Subcutaneous abdominal adipose tissue (tissue), 5 donors: ENCODE measurements around the gene FAM219A.
"Not testable (repeated sequence)": the region's sequence is repeated elsewhere in the genome, so short reads cannot be mapped to it uniquely, and the experiment has no call there.

Experiments used
- H3K27ac ChIP-seq: one replicate; pipeline ENCODE4 v1.7.0; 2013; ENCODE audit warnings: low read depth, mild to moderate bottlenecking, inconsistent platforms, low read length, moderate library complexity
- H3K27me3 ChIP-seq, 5 donors: one replicate each; pipeline ENCODE4 v1.7.0; 2013; ENCODE audit warnings: low read length in 5 of 5, inconsistent platforms in 1 of 5; ENCODE audit not compliant: control insufficient read depth in 5 of 5, insufficient read depth in 4 of 5
- H3K36me3 ChIP-seq, 5 donors: one replicate each; pipeline ENCODE4 v1.7.0; 2013; ENCODE audit warnings: low read length in 5 of 5; ENCODE audit not compliant: control insufficient read depth in 5 of 5, insufficient read depth in 5 of 5
- H3K4me1 ChIP-seq, 5 donors: one replicate each; pipeline ENCODE4 v1.7.0; 2013; ENCODE audit warnings: low read length in 5 of 5, mild to moderate bottlenecking in 3 of 5, moderate library complexity in 1 of 5; ENCODE audit not compliant: control insufficient read depth in 5 of 5, insufficient read depth in 5 of 5
- H3K4me3 ChIP-seq, 5 donors: one replicate each; pipeline ENCODE4 v1.7.0; 2013; ENCODE audit warnings: low read length in 5 of 5, low read depth in 1 of 5
- H3K9ac ChIP-seq, 5 donors: one replicate each; pipeline ENCODE4 v1.7.0; 2013; ENCODE audit warnings: low read length in 5 of 5, mild to moderate bottlenecking in 4 of 5, moderate library complexity in 3 of 5
- H3K9me3 ChIP-seq, 5 donors: one replicate each; pipeline ENCODE4 v1.7.0; 2013; ENCODE audit warnings: low read length in 5 of 5; ENCODE audit not compliant: control insufficient read depth in 5 of 5
- donor health status: healthy.
- donor health status: healthy.
- donor health status: healthy.
- donor health status: healthy.
- donor health status: healthy.

FAM219A gene

DNA sequence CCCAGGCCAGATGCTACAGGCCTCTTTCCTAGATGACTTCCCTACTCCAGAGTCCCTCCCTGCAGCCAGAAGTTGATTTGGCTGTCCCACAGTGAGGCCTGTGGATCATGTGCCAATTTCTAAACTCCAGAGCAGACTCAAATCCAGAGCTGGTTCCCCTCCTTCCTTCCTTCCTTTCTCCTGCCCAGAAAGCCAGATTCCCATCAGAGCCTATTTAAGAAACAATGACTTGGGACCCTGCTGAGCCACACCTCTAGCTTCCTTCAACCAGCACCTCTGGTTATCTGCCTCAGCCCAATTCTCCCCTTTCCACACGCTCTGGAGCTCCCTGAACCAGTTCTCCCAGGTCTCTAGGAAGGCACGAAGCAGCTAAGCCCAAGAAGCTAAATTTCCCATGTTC is 7.2 kb downstream of the FAM219A start:
- Histone ChIP-seq H3K4me1 (peaks cover 13 to 64% (median 32%) of the 10 kb centered on the region in 5 donors), H3K36me3 (no peaks in the 10 kb centered on the region), H3K9me3 (no peaks in the 10 kb centered on the region), H3K4me3 (no peak overlapping the region), H3K27ac (no peak overlapping the region), H3K27me3 (no peaks in the 10 kb centered on the region), H3K9ac (peak overlapping the region in 1 of 5 donors; percentile 16)

DNA sequence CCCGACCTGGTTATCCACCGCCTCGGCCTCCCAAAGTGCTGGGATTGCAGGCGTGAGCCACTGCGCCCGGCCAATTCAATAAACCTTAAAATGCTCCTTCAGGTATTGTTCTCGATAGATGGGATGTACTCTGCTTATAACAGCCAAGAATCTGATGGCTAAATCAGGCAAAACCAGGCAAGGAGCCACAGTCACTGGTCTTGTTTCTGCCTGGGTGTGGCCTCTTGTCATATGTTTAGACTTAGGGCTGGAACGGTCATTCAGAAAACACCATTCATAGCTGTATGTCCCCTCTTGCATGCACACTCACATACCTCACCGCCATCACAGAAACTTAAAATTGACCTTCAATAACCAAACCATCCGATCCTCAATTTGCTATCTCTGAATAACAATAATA is 7.7 kb downstream of the FAM219A start:
- Histone ChIP-seq H3K36me3 (no peaks in the 10 kb centered on the region), H3K27ac (no peak overlapping the region), H3K4me3 (no peak overlapping the region), H3K9ac (peak overlapping the region in 1 of 5 donors; percentile 16), H3K4me1 (peaks cover 13 to 59% (median 29%) of the 10 kb centered on the region in 5 donors), H3K9me3 (no peaks in the 10 kb centered on the region), H3K27me3 (no peaks in the 10 kb centered on the region)

DNA sequence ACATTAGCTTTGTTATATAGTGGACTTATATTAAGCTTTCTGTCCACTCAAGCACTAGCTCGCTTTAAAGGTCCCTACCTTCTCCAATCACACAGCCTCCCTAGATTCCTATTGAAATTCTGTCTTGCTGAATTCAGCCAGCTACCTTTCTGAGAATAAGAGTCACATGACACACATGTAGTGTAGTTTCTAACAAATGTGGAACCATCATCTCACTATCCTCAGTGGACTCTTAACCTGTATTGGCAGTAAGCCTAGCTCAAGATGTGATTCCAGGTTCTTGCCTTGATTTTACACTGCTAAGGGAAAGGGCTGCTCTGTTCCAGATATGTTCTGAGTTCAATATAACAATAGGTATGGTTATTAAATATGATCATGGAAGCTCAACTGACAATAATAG is 11.4 kb downstream of the FAM219A start:
- H3K27ac ChIP-seq = no peak overlapping the region
- H3K9me3 ChIP-seq = no peaks in the 10 kb centered on the region
- H3K4me3 ChIP-seq = no peak overlapping the region
- H3K4me1 ChIP-seq = peaks cover 10 to 44% (median 25%) of the 10 kb centered on the region in 5 donors
- no peak overlapping the region for H3K9ac ChIP-seq
- no peaks in the 10 kb centered on the region for H3K36me3 ChIP-seq
- no peaks in the 10 kb centered on the region for H3K27me3 ChIP-seq

DNA sequence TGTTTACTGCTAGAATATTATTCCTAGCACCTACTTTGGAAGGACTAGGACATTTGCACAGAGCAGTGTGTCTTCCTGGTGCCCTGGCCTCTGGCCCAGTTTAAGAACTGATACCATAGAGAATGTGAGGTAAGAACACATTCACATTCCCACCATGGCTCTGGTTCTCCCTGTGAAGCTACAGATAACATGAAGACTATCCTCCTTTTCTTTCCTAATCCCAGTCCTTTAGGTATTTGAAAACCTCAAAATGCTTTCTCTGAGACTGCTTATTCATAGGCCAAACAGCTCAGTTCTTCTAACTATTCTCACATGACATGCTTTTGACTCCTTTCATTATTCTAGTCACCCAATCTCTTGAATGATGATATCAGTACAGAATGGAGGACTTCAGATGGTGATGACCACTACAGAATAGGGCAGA is 11.9 kb downstream of the FAM219A start:
- Histone ChIP-seq H3K36me3 (no peaks in the 10 kb centered on the region), H3K4me1 (peaks cover 10 to 45% (median 22%) of the 10 kb centered on the region in 5 donors), H3K27me3 (no peaks in the 10 kb centered on the region), H3K27ac (no peak overlapping the region), H3K4me3 (no peak overlapping the region), H3K9ac (no peak overlapping the region), H3K9me3 (no peaks in the 10 kb centered on the region)

DNA sequence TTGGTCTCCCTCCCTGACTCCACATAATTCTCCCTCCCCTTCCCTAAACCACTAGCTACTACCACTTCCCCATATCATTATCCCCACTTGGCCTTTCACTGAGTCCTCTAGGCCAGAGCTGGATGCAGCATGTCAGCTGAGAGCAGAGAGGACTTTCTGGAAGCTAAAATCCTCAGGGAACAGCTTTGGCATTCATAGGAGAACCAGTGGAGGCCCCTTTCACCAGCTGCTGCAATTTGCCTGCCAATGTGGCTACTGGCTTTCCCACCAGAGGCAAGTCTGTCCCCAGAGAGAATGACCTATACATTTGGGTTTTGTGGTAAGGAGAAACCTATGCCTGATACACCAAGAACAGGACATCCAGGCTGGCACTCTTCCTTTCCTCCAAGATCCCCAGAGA is 14.4 kb downstream of the FAM219A start:
- Histone ChIP-seq H3K27me3 (no peaks in the 10 kb centered on the region), H3K27ac (no peak overlapping the region), H3K9ac (peak overlapping the region in 1 of 5 donors; percentile 17), H3K36me3 (peaks cover 0 to 5% (median 0%) of the 10 kb centered on the region in 5 donors), H3K4me3 (no peak overlapping the region), H3K9me3 (no peaks in the 10 kb centered on the region), H3K4me1 (peaks cover 8 to 50% (median 19%) of the 10 kb centered on the region in 5 donors)

DNA sequence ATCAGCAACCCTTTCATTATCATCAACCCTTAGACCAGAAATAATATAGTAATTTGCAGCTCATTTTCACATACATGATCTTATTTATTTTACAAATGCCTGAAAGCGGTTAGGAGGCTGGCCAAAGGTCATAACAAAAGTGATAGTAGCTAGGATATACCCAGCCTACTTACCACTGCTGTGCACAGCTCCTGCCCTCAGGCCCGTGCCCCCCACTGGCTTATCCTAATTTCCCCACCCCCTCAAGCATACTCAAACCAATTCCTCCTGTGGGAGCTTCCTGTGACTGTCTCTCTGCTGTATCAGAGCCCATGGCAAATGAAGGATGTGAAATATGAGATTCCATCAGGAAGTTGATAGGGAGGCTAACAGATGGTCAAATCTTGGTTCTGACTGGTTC is 14.8 kb downstream of the FAM219A start:
- H3K27ac ChIP-seq = no peak overlapping the region
- H3K4me1 ChIP-seq = peaks cover 8 to 50% (median 19%) of the 10 kb centered on the region in 5 donors

DNA sequence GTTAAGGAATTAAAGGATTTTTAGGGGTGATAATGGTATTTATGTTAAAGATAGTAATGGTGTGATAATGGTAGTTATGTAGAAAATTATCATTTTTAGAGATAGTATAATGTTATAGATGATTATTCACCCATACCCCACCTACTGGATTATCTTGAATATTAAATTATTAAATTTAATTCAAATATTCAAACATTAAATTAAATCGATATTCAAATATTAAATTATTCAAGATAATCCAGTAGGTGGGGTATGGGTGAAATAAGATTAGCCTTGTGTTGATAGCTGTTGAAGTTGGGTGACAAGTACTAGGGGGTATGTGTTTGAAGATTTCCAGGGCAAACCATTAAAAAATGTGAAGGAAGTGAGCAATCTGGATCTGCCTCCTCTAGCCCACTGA is 15.6 kb downstream of the FAM219A start:
- no peaks in the 10 kb centered on the region for H3K27me3 ChIP-seq
- no peak overlapping the region for H3K9ac ChIP-seq
- peaks cover 8 to 50% (median 19%) of the 10 kb centered on the region in 5 donors for H3K4me1 ChIP-seq
- no peak overlapping the region for H3K27ac ChIP-seq
- H3K4me3 ChIP-seq = no peak overlapping the region
- no peaks in the 10 kb centered on the region for H3K9me3 ChIP-seq
- H3K36me3 ChIP-seq = peaks cover 0 to 11% (median 0%) of the 10 kb centered on the region in 5 donors

More for the DNA sequence above, 14.8 kb downstream of the FAM219A start:
- Histone ChIP-seq H3K4me3 (no peak overlapping the region), H3K36me3 (peaks cover 0 to 7% (median 0%) of the 10 kb centered on the region in 5 donors), H3K27me3 (no peaks in the 10 kb centered on the region), H3K9ac (peak overlapping the region in 1 of 5 donors; percentile 17), H3K9me3 (no peaks in the 10 kb centered on the region)

DNA sequence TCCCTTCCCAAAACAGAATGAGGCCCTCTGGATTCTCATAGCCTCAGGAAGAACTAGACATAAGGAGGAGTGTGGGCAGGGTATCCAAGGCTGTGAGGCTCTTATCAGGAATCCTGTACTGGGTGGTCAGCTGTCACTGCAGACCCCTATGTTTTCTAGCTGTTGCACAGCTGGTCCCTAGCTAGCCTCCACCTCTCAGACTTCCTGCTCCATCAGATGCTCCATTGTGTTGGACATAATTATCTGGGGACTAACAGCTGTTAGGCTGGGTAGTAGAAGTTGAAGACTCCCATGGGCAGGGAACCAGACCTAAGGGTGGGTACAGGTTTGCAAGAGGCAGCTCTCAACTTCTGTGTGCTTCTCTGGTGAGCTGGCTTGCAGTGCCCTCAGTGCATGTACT is 18.4 kb downstream of the FAM219A start:
- Histone ChIP-seq H3K27me3 (no peaks in the 10 kb centered on the region), H3K9ac (no peak overlapping the region)

DNA sequence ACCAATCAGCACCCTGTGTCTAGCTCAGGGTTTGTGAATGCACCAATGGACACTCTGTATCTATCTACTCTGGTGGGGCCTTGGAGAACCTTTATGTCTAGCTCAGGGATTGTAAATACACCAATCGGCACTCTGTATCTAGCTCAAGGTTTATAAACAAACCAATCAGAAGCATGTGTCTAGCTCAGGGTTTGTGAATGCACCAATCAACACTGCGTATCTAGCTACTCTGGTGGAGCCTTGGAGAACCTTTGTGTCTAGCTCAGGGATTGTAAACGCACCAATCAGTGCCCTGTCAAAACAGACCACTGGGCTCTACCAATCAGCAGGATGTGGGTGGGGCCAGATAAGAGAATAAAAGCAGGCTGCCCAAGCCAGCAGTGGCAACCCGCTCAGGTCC is 19.9 kb downstream of the FAM219A start:
- not testable (repeated sequence) for H3K9ac ChIP-seq, H3K9me3 ChIP-seq, H3K4me3 ChIP-seq, H3K27ac ChIP-seq, H3K27me3 ChIP-seq
- Histone ChIP-seq H3K4me1 (peaks cover 2 to 29% (median 10%) of the 10 kb centered on the region in 5 donors), H3K36me3 (peaks cover 0 to 14% (median 0%) of the 10 kb centered on the region in 5 donors)

More for the DNA sequence above, 18.4 kb downstream of the FAM219A start:
- H3K4me3 ChIP-seq = no peak overlapping the region
- peaks cover 0 to 14% (median 0%) of the 10 kb centered on the region in 5 donors for H3K36me3 ChIP-seq
- H3K4me1 ChIP-seq = peaks cover 8 to 42% (median 19%) of the 10 kb centered on the region in 5 donors
- no peaks in the 10 kb centered on the region for H3K9me3 ChIP-seq
- H3K27ac ChIP-seq = no peak overlapping the region

DNA sequence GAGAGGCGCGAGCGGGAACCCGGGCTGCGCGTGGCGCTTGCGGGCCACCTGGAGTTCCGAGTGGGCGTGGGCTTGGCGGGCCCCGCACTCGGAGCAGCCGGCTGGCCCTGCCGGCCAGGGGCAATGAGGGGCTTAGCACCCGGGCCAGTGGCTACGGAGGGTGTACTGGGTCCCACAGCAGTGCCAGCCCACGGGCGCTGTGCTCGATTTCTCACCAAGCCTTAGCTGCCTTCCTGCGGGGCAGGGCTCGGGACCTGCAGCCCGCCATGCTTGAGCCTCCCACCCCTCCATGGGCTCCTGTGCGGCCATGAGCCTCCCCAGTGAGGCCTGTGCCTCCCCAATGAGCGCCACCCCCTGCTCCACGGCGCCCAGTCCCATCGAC is 20.5 kb downstream of the FAM219A start:
- H3K36me3 ChIP-seq = peaks cover 0 to 14% (median 0%) of the 10 kb centered on the region in 5 donors
- H3K9ac ChIP-seq, H3K27ac ChIP-seq, H3K9me3 ChIP-seq, H3K4me3 ChIP-seq, H3K27me3 ChIP-seq: not testable (repeated sequence)
- peaks cover 2 to 24% (median 9%) of the 10 kb centered on the region in 5 donors for H3K4me1 ChIP-seq
